ENCODE measurements around the gene GDNF. TPM values are rescaled to one million over a fixed set of nuclear protein-coding genes. Genes with fewer than 3 reads are reported as not detected.

GDNF gene
- total and polyA plus RNA-seq, 2 donors (not counting 1 experiment from before 2014, with no cell fraction given): not detected

DNA sequence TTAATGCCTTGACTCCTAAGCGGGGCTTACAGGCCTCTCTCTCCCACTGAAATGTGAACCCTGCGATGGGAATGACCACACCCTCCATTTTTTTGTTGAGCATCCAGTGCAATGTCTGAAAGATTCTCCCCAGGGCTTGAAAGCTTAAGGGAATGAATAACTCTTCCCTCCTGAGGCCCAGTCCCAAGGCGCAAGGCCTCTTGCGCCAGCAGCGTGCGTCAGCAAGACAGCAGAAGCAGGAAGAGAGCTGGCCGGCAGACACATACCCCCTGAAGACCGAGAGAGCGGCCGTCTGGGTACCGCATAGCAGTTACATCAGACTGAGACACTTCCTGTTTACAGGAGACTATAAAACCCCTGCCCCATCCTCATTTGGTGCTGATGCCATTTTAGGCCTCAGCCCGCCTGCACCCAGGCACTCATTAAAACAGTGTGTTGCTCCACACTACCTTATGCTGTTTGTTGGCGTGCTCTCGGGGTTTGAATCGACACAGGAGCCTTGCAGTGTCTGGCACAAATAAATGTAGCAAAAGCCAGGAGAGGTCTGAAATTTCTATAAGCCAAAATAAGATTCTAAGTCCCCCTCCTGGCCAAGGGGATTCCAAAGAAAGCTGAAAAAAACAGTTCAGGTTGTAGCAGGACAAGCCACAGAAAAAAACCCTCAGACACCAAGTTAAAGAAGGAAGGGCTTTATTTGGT is 62.3 kb downstream of the GDNF start:
- 100% methylated on average over 11 of the region's 15 CpGs for WGBS (ENCODE audit: insufficient coverage)
- Histone ChIP-seq H2AFZ (ENCODE audit: insufficient read depth, low read depth, low read length, poor library complexity, severe bottlenecking) (no peak overlapping the region), H3K9me3 (ENCODE audit: control extremely low read depth in 1 of 3, control insufficient read depth in 2 of 3, insufficient read depth in 1 of 3, low read length in 2 of 3) (peaks cover 2 to 18% (median 9%) of the 10 kb centered on the region in 3 donors), H3K36me3 (replicated peaks in 1 of 2; ENCODE audit: control extremely low read depth in 1 of 2, control insufficient read depth in 1 of 2, extremely low read depth in 1 of 2, insufficient read depth in 2 of 2, low read length in 1 of 2) (no peaks in the 10 kb centered on the region), H3K4me1 (ENCODE audit: control insufficient read depth in 2 of 2, insufficient read depth in 2 of 2, low read length in 2 of 2) (no peaks in the 10 kb centered on the region), H3K27ac (ENCODE audit: low read length in 2 of 2) (no peak overlapping the region), H3K27me3 (replicated peaks in 1 of 4; ENCODE audit: control extremely low read depth in 1 of 4, control insufficient read depth in 3 of 4, insufficient read depth in 4 of 4, low read length in 3 of 4) (no peaks in the 10 kb centered on the region), H4K20me1 (ENCODE audit: control insufficient read depth, insufficient read depth, low read length, poor library complexity, severe bottlenecking) (no peaks in the 10 kb centered on the region), H3K4me2 (replicated peaks; ENCODE audit: low read depth, low read length, poor library complexity, severe bottlenecking) (no peak overlapping the region), H3K4me3 (ENCODE audit: control extremely low read depth in 1 of 5, extremely low read depth in 1 of 5, insufficient read depth in 1 of 5, low read depth in 2 of 5, low read length in 4 of 5) (no peak overlapping the region), H3K79me2 (ENCODE audit: control insufficient read depth, insufficient read depth, low read length) (no peaks in the 10 kb centered on the region), H3K9ac (ENCODE audit: low read length) (no peak overlapping the region)
- no peaks in the 10 kb centered on the region for H3K27me3 Mint-ChIP-seq
- no peak overlapping the region for H3K27ac Mint-ChIP-seq
- CTCF ChIA-PET: no interaction called here
- TF ChIP-seq EZH2 (IDR thresholded peaks at IDR 0.05; ENCODE audit: borderline replicate concordance, insufficient read depth, low read depth, low read length, poor library complexity, severe bottlenecking): no peak
- TF ChIP-seq, protein P1, sequence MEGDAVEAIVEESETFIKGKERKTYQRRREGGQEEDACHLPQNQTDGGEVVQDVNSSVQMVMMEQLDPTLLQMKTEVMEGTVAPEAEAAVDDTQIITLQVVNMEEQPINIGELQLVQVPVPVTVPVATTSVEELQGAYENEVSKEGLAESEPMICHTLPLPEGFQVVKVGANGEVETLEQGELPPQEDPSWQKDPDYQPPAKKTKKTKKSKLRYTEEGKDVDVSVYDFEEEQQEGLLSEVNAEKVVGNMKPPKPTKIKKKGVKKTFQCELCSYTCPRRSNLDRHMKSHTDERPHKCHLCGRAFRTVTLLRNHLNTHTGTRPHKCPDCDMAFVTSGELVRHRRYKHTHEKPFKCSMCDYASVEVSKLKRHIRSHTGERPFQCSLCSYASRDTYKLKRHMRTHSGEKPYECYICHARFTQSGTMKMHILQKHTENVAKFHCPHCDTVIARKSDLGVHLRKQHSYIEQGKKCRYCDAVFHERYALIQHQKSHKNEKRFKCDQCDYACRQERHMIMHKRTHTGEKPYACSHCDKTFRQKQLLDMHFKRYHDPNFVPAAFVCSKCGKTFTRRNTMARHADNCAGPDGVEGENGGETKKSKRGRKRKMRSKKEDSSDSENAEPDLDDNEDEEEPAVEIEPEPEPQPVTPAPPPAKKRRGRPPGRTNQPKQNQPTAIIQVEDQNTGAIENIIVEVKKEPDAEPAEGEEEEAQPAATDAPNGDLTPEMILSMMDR (IDR thresholded peaks at IDR 0.05): no peak
- H3K4me1 Mint-ChIP-seq: no peaks in the 10 kb centered on the region
- ATAC-seq (ENCODE audit: low read depth): no peak
- no peak overlapping the region for H3K4me3 Mint-ChIP-seq
- DNase-seq: no peak
- intact Hi-C loops (cut with micrococcal nuclease): no loop called here
- H3K9me3 Mint-ChIP-seq (ENCODE audit: insufficient read depth): peaks cover 9% of the 10 kb centered on the region
- POLR2A ChIA-PET: no interaction called here

- Histone ChIP-seq H3K27me3 (replicated peaks in 1 of 4; ENCODE audit: control extremely low read depth in 1 of 4, control insufficient read depth in 3 of 4, insufficient read depth in 4 of 4, low read length in 3 of 4) (no peaks in the 10 kb centered on the region), H3K79me2 (ENCODE audit: control insufficient read depth, insufficient read depth, low read length) (no peaks in the 10 kb centered on the region), H3K9me3 (ENCODE audit: control extremely low read depth in 1 of 3, control insufficient read depth in 2 of 3, insufficient read depth in 1 of 3, low read length in 2 of 3) (peaks cover 2 to 18% (median 9%) of the 10 kb centered on the region in 3 donors), H3K27ac (ENCODE audit: low read length in 2 of 2) (no peak overlapping the region), H3K4me3 (ENCODE audit: control extremely low read depth in 1 of 5, extremely low read depth in 1 of 5, insufficient read depth in 1 of 5, low read depth in 2 of 5, low read length in 4 of 5) (no peak overlapping the region), H2AFZ (ENCODE audit: insufficient read depth, low read depth, low read length, poor library complexity, severe bottlenecking) (no peak overlapping the region), H4K20me1 (ENCODE audit: control insufficient read depth, insufficient read depth, low read length, poor library complexity, severe bottlenecking) (no peaks in the 10 kb centered on the region), H3K4me2 (replicated peaks; ENCODE audit: low read depth, low read length, poor library complexity, severe bottlenecking) (no peak overlapping the region), H3K9ac (ENCODE audit: low read length) (no peak overlapping the region), H3K4me1 (ENCODE audit: control insufficient read depth in 2 of 2, insufficient read depth in 2 of 2, low read length in 2 of 2) (no peaks in the 10 kb centered on the region), H3K36me3 (replicated peaks in 1 of 2; ENCODE audit: control extremely low read depth in 1 of 2, control insufficient read depth in 1 of 2, extremely low read depth in 1 of 2, insufficient read depth in 2 of 2, low read length in 1 of 2) (no peaks in the 10 kb centered on the region)
- no peak for DNase-seq
- peaks cover 9% of the 10 kb centered on the region for H3K9me3 Mint-ChIP-seq (ENCODE audit: insufficient read depth)
- TF ChIP-seq EZH2 (IDR thresholded peaks at IDR 0.05; ENCODE audit: borderline replicate concordance, insufficient read depth, low read depth, low read length, poor library complexity, severe bottlenecking): no peak
- TF ChIP-seq, protein P1 (IDR thresholded peaks at IDR 0.05): no peak
- no peak for ATAC-seq (ENCODE audit: low read depth)
- ChIA-PET POLR2A (no interaction called here), CTCF (no interaction called here)
- no peaks in the 10 kb centered on the region for H3K4me1 Mint-ChIP-seq
- 96% methylated on average over 7 of the region's 7 CpGs for WGBS (ENCODE audit: insufficient coverage)
- H3K27me3 Mint-ChIP-seq: no peaks in the 10 kb centered on the region
- H3K27ac Mint-ChIP-seq: no peak overlapping the region
- H3K4me3 Mint-ChIP-seq: no peak overlapping the region
- intact Hi-C loops (cut with micrococcal nuclease): no loop called here
These were observed 63.0 kb downstream of the GDNF start for GRCh38 chr5:37776826-37777225.
